GM19452 (cell line): ENCODE data around the gene TBPL1.

Source experiments
- ATAC-seq: cut with Tn5 transposase; IDR thresholded peaks from one replicate; pipeline ENCODE4 v1.9.1; 2021; ENCODE audit not compliant: unreplicated experiment

TBPL1 gene

DNA sequence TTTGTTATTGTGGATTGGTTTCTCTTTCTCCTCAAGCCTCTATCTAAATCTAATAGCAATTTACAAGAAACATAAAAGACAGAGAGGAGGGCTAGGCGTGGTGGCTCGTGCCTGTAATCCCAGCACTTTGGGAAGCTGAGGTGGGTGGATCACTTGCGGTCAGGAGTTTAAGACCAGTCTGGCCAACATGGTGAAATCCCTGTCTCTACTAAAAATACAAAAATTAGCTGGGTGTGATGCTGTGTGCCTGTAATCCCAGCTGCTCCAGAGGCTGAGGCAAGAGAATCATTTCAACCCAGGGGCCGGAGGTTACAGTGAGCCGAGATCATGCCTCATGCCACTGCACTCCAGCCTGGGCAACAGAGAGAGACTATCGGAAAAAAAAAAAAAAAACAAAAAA is 52.8 kb downstream of the TBPL1 start:
- ATAC-seq, result no peak

DNA sequence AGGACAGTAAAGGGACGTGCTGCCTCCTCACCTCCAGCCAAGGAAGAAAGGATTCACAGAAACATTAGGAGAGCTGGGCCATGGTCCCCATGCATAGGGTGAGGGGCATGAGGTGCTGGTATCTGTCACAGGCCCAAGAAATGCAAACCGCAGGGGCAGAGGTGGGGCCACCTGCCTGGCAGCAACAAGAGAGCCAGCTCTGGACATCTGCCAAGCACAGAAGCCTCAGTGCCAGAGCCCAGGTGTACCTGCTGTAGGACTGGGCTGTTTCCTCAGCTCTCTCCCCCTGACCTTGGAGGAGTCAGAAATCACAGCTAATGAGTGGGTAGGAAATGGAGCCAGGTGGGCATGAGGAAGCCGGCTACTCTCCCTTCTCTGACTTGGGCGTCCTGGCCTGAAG is 54.1 kb downstream of the TBPL1 start:
- ATAC-seq, result no peak

DNA sequence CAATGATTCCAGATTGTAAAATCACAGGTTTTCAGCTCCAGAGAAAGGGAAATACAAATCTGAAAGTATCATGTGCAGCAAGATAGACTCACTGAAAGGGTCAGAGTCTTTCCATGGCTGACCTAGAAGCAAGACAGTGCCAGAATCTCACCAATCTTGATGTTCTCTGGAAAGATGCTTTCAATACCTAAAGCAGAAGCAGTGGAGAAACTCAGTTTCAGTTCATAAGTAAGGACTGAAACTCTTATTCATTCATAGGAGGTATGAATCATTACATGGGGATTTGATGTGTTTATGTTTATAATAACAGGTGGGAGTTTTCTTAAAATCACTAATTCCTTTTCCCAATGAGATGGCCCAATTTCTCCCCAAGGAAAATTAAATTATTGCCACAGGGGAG is 56.9 kb downstream of the TBPL1 start:
- ATAC-seq, result no peak

DNA sequence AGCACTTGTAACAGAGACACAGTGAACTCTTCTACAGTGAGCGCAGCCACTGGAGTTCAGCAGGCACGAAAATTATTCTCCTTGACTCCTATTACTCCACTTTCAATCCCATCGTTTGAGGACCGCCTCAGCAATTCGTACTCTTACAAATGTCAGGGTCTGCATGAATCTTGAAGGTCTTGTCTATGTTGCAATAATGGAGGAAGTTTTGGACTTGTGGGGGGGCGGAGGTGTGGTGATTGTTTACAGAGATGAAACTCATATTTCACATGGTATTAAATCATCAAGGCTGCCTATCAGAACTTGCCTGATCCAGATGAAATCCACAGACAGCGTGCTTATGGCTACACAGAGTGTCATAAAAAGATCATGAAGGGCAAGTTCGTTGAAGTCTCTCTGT is 57.4 kb downstream of the TBPL1 start:
- ATAC-seq, result no peak

DNA sequence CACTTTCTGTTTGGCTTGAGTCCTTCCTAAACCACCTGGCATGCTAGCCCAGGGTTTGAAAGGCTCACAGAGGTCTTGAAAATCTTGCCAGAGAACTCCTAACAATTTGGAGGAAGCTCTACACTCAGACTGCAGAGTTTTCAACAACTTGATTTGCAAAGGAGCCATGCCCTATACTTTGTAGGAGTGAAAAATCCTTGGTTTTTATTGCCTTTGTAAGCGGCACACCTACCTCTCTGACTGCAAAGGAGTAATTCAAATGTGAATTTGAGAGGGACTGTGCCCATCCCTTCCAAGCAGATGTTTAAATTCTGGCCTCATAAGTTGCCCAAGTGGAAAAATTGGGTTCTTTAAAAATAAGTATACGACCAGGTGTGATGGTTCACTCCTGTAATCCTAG is 58.0 kb downstream of the TBPL1 start:
- no peak for ATAC-seq

- ATAC-seq, result no peak
Observed at GRCh38 chr6:134014588-134015137, 61.6 kb downstream of the TBPL1 start.

- no peak for ATAC-seq
Observed at GRCh38 chr6:134015719-134016557, 62.9 kb downstream of the TBPL1 start.

DNA sequence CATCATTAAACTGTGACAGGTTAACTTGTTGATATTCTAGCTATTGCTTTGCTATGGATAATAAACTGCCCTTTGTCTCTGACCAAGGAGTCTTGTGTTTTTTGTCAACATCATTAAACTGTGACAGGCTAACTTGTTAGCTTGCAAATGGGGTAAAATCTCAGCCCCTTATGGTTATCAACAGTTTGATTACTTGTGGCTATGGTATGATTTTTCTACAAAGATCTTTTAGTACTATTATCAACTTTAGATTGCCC is 63.5 kb downstream of the TBPL1 start:
- ATAC-seq, result no peak

DNA sequence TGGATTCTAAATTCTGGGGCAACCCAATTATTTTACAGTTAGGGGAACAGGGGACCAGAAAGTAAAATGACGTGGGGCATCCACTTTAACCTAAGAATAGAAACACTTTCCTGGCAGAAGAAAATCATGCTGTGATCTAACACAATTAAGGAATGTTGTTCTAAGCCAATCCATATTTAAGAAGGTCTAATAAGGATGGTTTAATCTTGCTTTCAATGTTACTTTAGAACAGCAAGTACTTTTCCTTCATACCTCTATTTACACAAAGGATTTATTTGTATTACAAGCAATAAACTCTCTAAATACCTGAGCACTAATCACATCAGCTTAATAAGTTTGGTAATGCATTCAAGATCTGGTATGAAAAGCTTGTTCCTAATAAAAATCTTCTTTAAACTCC is 67.0 kb downstream of the TBPL1 start:
- no peak for ATAC-seq

GRCh38 chr6:134020543-134020942 is 67.5 kb downstream of the TBPL1 start:
- no peak for ATAC-seq

DNA sequence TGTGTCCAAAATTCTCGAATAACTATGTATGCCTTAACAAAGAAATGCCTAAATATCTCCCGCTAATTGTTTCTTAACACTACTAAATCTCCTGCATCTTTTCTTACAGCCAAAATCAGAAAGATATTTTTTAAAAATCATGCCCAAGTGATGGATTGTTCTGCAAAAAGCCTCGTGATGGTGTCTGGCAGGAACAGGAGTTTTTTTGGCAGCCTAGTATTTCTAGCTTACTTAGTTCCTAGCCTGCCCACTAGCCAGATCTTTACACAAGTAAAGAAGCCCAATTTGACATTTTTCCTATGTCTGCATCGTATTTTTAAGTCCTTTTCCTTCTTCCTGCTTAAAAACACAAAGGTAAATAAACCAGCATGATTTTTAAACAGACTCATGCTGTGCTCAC is 67.9 kb downstream of the TBPL1 start:
- ATAC-seq, result no peak

DNA sequence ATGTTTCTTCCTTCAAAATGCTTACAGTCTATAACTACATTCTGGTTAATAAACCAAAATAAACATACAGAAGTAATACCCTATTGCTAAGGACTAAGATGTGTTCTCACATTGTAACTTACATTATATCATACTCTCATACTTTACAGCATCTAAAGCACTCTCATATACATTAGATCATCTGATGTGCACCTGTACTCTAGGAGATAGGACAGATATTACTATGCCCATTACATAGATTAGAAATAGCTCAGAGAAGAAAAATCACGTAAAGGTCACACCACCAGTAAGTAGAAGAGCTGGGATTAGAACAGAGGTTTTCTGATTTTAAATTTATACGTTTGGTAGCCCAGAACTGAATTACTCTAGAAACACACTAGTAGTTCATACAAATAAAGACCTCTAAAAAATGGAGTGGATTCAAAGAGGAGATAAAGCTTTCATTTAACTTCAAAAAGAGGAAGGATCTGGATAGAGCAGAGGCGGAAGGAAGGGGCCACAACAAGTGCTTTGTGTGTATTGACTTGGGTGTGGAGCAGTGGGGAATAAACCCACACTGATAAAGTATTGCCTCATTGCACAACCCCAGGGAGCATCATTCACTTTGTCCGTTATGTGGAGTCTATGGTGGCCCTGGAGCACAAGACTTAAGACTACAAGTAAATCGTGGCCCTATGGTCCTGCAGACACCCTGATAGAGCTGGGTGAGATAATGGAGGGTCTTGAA is 68.5 kb downstream of the TBPL1 start:
- ATAC-seq, result no peak

DNA sequence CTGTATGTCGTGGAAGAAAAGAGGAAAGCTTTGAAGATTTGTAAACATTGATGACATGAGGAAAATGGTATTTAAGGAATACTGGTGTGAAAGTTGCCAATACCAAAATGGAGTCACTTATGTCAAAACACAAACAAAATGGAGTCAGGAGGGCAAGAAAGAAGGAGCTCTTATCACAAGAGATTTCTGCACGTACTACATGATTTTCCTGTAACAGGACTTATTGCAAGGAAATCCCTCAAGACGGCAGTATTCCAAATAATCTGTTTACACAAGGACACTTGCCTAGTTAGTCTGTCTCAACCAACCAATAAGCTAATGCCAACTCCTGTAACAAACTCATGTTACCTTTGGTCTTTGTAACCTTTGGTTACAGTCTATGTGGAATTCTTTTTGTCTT is 69.6 kb downstream of the TBPL1 start:
- ATAC-seq, result no peak

- ATAC-seq, result no peak
Observed at GRCh38 chr6:134026597-134026996, 73.6 kb downstream of the TBPL1 start.

DNA sequence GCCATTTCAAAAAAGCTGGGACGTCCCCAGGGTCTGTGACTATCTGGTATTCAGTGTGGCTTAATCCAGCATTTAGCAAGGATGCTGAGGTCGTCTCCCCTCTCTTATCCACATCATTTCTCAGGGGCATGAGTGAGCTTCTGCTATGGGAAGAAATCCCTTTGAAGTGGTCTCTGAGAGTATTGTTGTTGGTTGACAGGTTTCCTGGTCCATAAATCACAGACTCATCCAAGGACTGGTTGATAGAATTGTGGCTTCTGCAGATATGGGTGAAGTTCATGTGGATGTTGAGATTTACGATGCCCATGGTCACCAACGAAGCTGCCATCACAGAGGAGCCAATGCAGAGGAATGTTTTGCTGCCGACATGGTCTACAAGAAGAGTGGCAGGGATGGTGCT is 75.4 kb downstream of the TBPL1 start:
- no peak for ATAC-seq

GRCh38 chr6:134029495-134030455 is 76.8 kb downstream of the TBPL1 start:
- ATAC-seq, result no peak

DNA sequence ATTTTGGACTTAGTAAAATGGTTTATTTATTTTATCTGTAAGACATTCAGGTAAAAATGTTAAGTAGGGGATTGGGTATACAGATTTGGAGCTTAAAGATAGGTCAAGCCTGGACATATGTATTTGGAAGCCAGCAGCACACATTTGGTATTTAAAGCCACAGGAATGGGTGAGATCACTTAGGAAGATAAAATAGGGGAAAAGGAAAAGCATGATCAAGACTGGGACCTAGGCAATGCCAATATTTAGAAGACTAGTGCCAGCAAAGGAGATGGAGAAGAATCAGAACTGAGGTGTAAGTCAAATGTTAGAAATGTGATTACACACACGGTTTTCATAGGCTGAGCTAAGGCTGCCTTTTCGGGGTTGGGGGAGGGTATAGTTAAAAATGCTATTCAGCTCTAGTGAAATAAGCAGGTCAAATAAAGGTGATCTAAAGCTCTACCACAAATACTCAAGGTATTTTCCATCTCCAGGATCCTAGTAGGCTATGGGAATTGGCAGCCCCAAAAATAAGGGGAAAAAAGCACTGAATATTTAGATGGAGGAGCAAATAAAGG is 78.8 kb downstream of the TBPL1 start:
- no peak for ATAC-seq

DNA sequence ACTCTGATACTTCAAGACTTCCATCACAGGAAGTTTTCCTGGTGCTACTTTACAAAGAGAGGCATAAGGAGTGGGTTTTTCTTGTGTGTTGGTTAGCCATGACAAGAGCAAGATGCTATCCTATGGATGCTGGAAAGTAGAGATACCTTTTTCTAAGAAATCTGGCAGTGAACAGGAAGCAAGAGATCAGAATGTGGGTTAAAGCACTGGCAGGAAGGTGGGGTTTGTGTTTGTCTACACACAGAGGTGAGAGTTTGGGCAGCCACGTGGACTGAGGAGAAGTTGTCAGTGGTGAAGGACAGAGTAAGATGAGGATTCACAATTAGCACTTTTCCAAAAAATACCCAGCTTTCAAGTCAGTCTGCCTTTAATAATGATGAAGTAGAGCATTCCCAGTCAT is 81.5 kb downstream of the TBPL1 start:
- ATAC-seq, result no peak

- no peak for ATAC-seq
Observed at GRCh38 chr6:134034961-134035822, 82.2 kb downstream of the TBPL1 start.

DNA sequence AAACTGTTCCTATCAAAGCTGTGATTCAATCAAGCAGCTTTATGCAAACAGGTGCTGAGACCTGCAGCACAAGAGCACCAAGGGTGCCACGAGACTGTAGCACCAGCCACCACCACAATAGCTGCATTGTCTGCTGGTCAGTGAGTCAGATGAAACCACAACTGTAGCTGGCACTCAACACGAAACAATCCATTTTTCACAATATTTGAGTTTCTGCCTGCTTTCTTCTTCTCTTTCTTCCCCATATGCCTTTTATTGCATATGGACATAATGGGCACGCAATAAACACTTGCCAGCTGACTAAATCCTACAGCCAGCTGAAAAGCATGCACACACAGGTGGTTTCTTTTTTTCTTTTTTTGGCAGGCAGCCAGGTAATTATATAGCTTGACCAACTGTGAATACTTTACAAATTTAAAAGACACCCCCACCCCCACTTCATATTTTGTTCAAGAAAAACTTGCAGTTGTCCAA is 82.8 kb downstream of the TBPL1 start:
- peak; percentile 57 for ATAC-seq
